HG02885 (cell line): ENCODE data around the gene RAD51.

Source experiments
- ATAC-seq: cut with Tn5 transposase; IDR thresholded peaks from one replicate; pipeline ENCODE4 v1.9.1; 2021; ENCODE audit warnings: mild to moderate bottlenecking; ENCODE audit not compliant: unreplicated experiment, poor library complexity

Gene RAD51

GRCh38 chr15:40721701-40722100 lies 26.7 kb downstream of the RAD51 start:
- no peak for ATAC-seq

GRCh38 chr15:40722354-40722753 lies 27.4 kb downstream of the RAD51 start:
- ATAC-seq, result no peak

DNA sequence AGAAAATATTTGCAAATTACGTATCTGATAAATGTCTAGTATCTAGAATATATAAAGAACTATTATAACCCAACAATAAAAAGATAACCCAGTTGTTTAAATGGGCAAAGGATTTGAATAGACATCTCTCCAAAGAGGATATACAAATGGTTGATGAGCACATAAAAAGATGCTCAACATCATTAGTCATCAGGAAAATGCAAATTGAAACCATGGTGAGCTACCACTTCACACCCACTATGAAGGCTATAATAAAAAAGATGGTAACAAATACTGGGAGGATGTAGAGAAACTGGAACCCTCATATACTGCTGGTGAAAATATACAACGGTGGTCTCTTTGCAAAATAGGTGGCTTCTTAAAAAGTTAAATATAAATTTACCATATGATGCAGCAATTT lies 28.0 kb downstream of the RAD51 start:
- no peak for ATAC-seq

GRCh38 chr15:40723919-40724318 lies 28.9 kb downstream of the RAD51 start:
- ATAC-seq, result no peak

DNA sequence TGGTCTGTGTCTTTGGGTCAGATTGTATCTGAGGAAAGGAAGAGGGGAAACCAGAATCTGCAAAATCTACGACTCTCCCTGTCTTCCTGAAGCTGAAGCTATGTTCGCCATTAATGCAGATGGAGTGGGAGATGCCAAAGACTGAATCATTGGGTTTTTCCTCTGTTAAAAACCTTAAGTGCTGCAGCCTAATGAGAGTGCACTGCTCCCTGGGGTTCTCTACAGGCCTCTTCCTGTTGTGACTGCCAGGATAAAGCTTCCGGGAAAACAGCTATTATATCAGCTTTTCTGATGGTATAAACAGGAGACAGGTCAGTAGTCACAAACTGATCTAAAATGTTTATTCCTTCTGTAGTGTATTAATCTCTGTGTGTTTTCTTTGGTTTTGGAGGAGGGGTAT lies 36.1 kb downstream of the RAD51 start:
- no peak for ATAC-seq

DNA sequence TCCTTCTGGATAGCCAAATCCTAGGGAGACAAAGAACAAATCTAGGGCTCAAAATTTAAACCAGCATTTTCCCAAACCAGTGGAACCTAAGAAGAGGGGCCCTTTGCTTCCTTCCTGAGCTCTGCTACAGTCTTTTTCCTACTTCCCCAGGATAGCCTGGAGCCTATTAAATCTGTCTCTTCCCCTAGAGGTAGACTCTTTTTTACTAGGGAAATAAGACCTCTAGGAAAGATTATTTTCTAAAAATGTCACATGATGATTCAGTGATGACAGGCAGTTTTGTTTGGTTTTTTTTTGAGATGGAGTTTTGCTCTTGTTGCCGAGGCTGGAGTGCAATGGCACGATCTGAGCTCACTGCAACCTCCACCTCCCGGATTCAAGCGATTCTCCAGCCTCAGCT lies 41.6 kb downstream of the RAD51 start:
- no peak for ATAC-seq

GRCh38 chr15:40737048-40737447 lies 42.1 kb downstream of the RAD51 start:
- no peak for ATAC-seq

- ATAC-seq, result no peak
These were observed 44.1 kb downstream of the RAD51 start for GRCh38 chr15:40739047-40739446.

GRCh38 chr15:40739854-40740253 lies 44.9 kb downstream of the RAD51 start:
- ATAC-seq, result no peak

GRCh38 chr15:40743485-40743901 lies 48.5 kb downstream of the RAD51 start:
- no peak for ATAC-seq

GRCh38 chr15:40743921-40744814 lies 49.2 kb downstream of the RAD51 start:
- ATAC-seq, result no peak

DNA sequence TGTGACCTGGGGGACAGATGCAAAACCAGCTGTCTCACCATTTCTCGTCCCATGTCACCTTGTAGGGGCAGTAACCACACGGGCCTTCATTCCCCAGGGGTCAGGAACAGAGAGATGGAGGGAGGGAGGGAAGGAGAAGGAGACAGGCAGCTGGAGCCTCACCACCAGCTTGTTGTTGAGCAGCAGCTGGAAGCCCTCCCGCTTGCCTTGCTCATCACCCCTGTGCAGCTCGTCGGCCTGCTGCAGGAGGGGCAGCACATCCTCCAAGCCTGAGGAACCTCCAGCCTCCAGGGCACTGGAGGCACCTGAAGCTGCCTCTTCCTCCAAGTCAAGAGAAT lies 49.8 kb downstream of the RAD51 start:
- ATAC-seq, result no peak

DNA sequence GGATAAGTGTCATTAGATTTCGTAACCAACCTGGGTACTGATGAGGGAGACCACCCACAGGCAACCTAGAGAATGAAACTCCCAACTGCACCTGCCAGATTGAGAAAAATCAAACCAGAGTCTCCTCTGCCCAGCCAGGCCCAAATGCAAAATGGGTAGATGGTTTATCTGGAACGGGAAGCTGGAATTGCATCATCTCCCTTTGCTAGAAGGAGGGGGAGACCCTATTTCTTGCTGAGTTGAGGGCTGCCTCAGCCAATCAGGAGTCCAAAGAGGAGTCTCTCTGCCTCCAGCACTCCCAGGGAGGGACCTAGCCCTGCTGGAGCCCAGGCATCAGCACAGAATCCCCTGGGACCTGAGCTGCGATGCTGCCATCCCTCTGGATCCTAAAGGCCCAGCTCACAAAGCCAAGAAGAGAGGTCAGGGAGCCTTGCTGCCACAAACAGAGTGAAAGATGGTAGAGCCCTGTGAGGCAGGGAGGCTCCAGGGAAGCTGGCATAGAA lies 52.0 kb downstream of the RAD51 start:
- no peak for ATAC-seq

DNA sequence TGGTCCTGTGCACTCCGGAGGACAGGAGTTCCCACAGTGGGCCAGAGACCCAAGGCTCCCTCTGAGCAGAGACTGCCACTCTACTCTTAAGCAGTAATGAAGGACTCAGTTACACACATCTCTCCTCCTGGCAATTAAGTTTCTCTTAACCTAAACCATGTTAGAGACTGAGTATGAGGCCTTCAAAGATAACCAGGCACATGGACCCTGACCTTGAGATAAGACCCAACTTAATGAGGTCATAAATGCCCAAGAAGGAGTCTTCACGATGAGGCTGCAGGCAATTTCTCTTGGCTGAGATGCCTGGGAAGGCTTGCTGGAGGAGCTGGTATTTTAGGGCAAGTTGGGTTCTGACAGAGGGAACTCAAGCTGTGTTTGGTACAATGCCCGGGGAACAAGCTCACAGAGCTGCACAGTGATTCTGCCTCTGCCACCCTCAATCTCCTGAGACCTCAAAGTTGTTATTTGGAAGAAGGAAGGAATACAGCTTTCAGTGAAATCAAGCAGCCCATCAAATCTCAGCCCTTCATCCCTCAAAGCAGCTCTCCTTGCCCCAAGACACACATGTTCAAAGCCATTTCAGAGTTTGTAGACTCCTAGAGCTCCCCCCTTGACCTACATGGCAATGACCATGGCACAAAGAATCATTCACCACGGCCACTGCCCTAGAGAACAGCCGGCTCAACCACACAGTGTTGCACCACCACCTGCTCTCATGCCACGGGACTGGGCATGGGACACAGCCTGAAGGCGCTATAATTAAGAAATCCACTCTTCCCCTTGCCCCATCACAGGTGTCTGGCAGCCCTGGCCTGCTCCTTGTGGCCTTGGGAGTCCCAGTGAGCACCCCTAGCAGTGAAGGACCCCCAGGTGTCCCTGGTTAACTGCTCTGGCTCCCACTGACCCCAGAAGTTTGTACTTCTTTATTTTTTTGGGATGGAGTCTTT lies 53.0 kb downstream of the RAD51 start:
- ATAC-seq, result no peak

- no peak for ATAC-seq
These were observed 54.2 kb downstream of the RAD51 start for GRCh38 chr15:40749151-40749630.

- ATAC-seq, result no peak
These were observed 55.9 kb downstream of the RAD51 start for GRCh38 chr15:40750885-40751284.

DNA sequence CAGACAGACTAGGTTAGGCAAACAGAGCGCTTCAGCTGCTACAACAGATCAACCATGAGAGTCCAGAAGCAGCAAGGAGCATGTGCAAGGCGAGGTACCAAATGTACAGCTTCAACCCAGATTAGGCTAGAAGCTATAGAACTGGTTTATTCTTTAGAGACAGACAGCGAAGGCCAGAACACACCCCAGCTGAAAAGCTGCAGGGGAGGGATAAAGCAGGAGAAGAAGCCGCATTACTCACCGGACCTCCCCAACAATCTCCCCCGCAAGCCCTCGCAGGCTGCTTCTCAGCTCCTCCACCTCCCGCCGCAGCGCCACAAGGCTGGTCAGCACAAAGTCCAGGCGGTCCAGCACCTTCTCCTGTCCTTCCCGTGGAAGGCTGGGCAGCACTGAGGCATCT lies 56.8 kb downstream of the RAD51 start:
- no peak for ATAC-seq

DNA sequence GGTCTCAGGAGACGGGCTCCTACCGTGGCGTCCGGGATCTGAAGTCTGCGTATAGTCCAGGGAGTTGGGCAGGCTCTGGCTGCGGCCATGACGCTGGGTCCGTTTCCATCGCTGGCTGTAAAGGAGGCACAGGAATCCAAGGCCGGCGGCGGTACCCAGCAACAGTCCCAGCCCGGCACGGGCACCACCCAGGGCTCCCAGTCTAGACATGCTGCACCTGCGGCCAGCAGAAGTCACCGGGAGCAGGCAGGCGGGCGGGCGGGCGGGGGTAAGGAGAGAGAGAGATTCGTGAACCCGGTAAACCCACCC lies 59.6 kb downstream of the RAD51 start:
- peak; percentile 6 for ATAC-seq

DNA sequence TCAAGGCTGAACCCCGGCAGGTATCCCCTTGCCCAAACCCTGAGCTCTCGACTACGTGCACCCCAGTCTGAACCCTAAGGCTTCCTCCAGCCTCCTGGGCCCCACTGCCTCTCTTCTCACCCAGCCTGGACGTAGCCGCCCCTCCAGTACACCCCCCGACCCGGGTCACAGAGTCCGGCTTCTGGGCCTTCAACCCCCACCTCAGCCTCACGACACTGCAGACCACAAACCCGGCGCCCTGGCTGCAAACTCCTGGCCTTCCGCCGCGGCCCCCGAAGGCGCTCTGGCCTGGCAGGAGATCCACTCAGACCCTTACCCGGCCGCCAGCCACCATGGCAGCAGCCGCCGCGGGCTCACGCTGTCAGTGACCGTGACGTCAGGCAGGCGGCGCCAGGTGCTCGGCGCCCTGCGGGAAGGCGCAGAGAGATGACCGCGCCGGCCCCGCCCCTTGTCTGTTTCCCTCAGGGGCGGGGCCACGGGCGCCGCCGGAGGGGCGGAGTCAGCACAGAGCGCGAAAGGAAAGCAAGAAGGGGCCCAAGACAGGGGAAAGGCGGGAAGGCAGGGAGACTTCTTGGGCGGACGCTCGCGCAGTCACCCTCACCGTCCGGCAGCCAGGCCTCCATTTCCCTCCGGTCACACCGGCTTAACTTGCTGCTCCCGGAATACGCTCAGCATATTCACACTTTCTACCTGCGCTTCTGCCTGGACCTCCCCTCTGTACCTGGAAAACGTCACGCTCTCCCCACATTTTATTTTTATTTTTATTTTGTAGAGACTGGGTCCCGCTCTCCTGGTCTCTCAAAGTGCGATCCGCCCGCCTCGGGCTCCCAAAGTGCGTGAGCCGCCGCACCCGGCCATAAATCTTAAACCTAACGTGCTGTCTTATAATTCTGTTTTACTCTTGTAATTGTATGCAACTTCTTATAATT lies 60.2 kb downstream of the RAD51 start, which contains the start of gene RMDN3:
Gene RMDN3 (minus strand): TSS at position 372 of the 929 bp plus-strand sequence. CDS start 471 bp downstream, outside the sequence.
- peak; percentile 83 for ATAC-seq

DNA sequence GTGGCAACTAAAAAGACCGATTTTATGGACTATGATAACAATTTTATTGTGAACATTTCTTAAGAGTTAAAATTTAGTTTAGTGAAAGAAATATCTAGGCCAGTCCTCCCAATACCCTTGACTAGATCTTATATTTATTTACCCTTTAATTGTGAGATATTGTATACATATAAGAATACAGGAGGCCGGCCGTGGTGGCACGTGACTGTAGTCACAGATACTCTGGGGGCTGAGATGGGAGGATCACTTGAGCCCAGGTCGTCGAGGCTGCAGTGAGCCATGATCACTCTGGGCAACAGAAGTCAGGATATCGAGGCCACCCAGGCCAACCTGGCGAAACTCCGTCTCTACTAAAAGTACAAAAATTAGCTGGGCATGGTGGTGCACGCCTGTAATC lies 60.8 kb downstream of the RAD51 start:
- no peak for ATAC-seq
